H9 (cell line): Measurements from ENCODE around the gene WDR13. TPM values are rescaled to one million over a fixed set of nuclear protein-coding genes. Genes with fewer than 3 reads are reported as not detected.

Source experiments
- DNase-seq: peaks from one replicate; pipeline ENCODE4 v3.0.0-alpha.2; 2017
- H2AFZ ChIP-seq: one replicate; pipeline ENCODE4 v1.6.1; 2013; ENCODE audit warnings: mild to moderate bottlenecking, low read length, control low read depth, moderate library complexity
- H2AK5ac ChIP-seq: 2 replicates; pipeline ENCODE4 v1.6.1; 2013; ENCODE audit warnings: low read length, control low read depth, mixed read lengths; ENCODE audit not compliant: insufficient read length
- H2BK120ac ChIP-seq: one replicate; pipeline ENCODE4 v1.6.1; 2013; ENCODE audit warnings: low read depth, mild to moderate bottlenecking, low read length, control low read depth, inconsistent platforms; ENCODE audit not compliant: poor library complexity, severe bottlenecking
- H2BK12ac ChIP-seq: 2 replicates; pipeline ENCODE4 v1.6.1; 2013; ENCODE audit warnings: low read length, control low read depth, mixed read lengths, low read depth; ENCODE audit not compliant: insufficient read length
- H2BK15ac ChIP-seq: 2 replicates; pipeline ENCODE4 v1.6.1; 2013; ENCODE audit warnings: low read depth, low read length, control low read depth
- H2BK20ac ChIP-seq: one replicate; pipeline ENCODE4 v1.6.1; 2013; ENCODE audit warnings: low read depth, mild to moderate bottlenecking, low read length, control low read depth, inconsistent platforms; ENCODE audit not compliant: poor library complexity, severe bottlenecking
- H2BK5ac ChIP-seq: 2 replicates; pipeline ENCODE4 v1.6.1; 2013; ENCODE audit warnings: low read length, control low read depth, mixed read lengths; ENCODE audit not compliant: insufficient read length
- H3K14ac ChIP-seq: 2 replicates; pipeline ENCODE4 v1.6.1; 2013; ENCODE audit warnings: low read length, control low read depth; ENCODE audit not compliant: insufficient read depth
- H3K18ac ChIP-seq: 2 replicates; pipeline ENCODE4 v1.6.1; 2013; ENCODE audit warnings: low read depth, mild to moderate bottlenecking, mixed read lengths, low read length, control low read depth; ENCODE audit not compliant: insufficient read length
- H3K23ac ChIP-seq: 2 replicates; pipeline ENCODE4 v1.6.1; 2013; ENCODE audit warnings: low read length, control low read depth, mixed read lengths, low read depth; ENCODE audit not compliant: insufficient read length
- H3K23me2 ChIP-seq: 2 replicates; pipeline ENCODE4 v1.6.1; 2013; ENCODE audit warnings: low read depth, mild to moderate bottlenecking, mixed read lengths, low read length, control low read depth; ENCODE audit not compliant: insufficient read length, poor library complexity, severe bottlenecking
- H3K27ac ChIP-seq: 2 replicates; pipeline ENCODE4 v1.5.1; 2013; ENCODE audit warnings: low read length, control low read depth, mixed read lengths, low read depth; ENCODE audit not compliant: insufficient read length
- H3K27me3 ChIP-seq: 2 replicates; pipeline ENCODE4 v1.6.1; 2013; ENCODE audit warnings: low read length, control low read depth, inconsistent platforms; ENCODE audit not compliant: insufficient read depth
- H3K4ac ChIP-seq: 2 replicates; pipeline ENCODE4 v1.6.1; 2013; ENCODE audit warnings: low read depth, mild to moderate bottlenecking, control low read depth, inconsistent platforms, low read length, moderate library complexity
- H3K4me1 ChIP-seq: 2 replicates; pipeline ENCODE4 v1.6.1; 2013; ENCODE audit warnings: low read length, control low read depth, inconsistent platforms; ENCODE audit not compliant: insufficient read depth
- H3K4me2 ChIP-seq: 2 replicates; pipeline ENCODE4 v1.6.1; 2013; ENCODE audit warnings: low read length, control low read depth, mixed read lengths; ENCODE audit not compliant: insufficient read length, insufficient read depth
- H3K56ac ChIP-seq: 2 replicates; pipeline ENCODE4 v1.6.1; 2013; ENCODE audit warnings: low read depth, mild to moderate bottlenecking, mixed read lengths, low read length, control low read depth; ENCODE audit not compliant: insufficient read length
- H3K79me1 ChIP-seq: 2 replicates; pipeline ENCODE4 v1.6.1; 2013; ENCODE audit warnings: low read depth, mild to moderate bottlenecking, moderate library complexity, low read length, control low read depth, inconsistent platforms; ENCODE audit not compliant: insufficient read depth, poor library complexity, severe bottlenecking
- H3K79me2 ChIP-seq: 2 replicates; pipeline ENCODE4 v1.6.1; 2013; ENCODE audit warnings: low read length, control low read depth, inconsistent platforms; ENCODE audit not compliant: insufficient read depth
- H3K9ac ChIP-seq: 2 replicates; pipeline ENCODE4 v1.6.1; 2013; ENCODE audit warnings: low read length, control low read depth, mixed read lengths; ENCODE audit not compliant: insufficient read length; ENCODE audit errors: extremely low read depth
- H3K9me3 ChIP-seq: one replicate; pipeline ENCODE4 v1.6.1; 2013; ENCODE audit warnings: low read depth, low read length, inconsistent platforms; ENCODE audit not compliant: control insufficient read depth
- H3T11ph ChIP-seq: one replicate; pipeline ENCODE4 v1.6.1; 2013; ENCODE audit warnings: mild to moderate bottlenecking, low read length, control low read depth, inconsistent platforms
- H4K20me1 ChIP-seq: one replicate; pipeline ENCODE4 v1.6.1; 2013; ENCODE audit not compliant: control insufficient read depth, insufficient read length, insufficient read depth
- H4K5ac ChIP-seq: 2 replicates; pipeline ENCODE4 v1.6.1; 2013; ENCODE audit warnings: low read depth, mild to moderate bottlenecking, mixed read lengths, low read length, control low read depth; ENCODE audit not compliant: insufficient read length
- H4K8ac ChIP-seq: replicated peaks from 2 replicates; pipeline ENCODE4 v1.6.1; 2013; ENCODE audit warnings: low read length, control low read depth, mixed read lengths, low read depth; ENCODE audit not compliant: insufficient read length
- H4K91ac ChIP-seq: 2 replicates; pipeline ENCODE4 v1.6.1; 2013; ENCODE audit warnings: low read depth, mild to moderate bottlenecking, moderate library complexity, mixed read lengths, low read length, control low read depth; ENCODE audit not compliant: insufficient read length
- H3K27ac Mint-ChIP-seq, 3 experiments: 2 replicates in 2 of 3; 3 replicates in 1 of 3; pipeline ENCODE4 v1.8.0; 2020 to 2021; ENCODE audit warnings: mixed read lengths in 3 of 3, mild to moderate bottlenecking in 1 of 3, moderate library complexity in 1 of 3
- H3K27me3 Mint-ChIP-seq: 2 replicates; pipeline ENCODE4 v1.8.0; 2021; ENCODE audit warnings: low read depth, mild to moderate bottlenecking, moderate library complexity, mixed read lengths
- H3K36me3 Mint-ChIP-seq, 3 experiments: 2 replicates in 2 of 3; 3 replicates in 1 of 3; pipeline ENCODE4 v1.8.0; 2020 to 2021; ENCODE audit warnings: low read depth in 3 of 3, mixed read lengths in 3 of 3; ENCODE audit not compliant: insufficient read depth in 1 of 3
- H3K4me1 Mint-ChIP-seq, 2 experiments: 2 replicates each; pipeline ENCODE4 v1.8.0; 2020; ENCODE audit warnings: mixed read lengths in 2 of 2
- H3K4me3 Mint-ChIP-seq, 2 experiments: 2 replicates in 1 of 2; 3 replicates in 1 of 2; pipeline ENCODE4 v1.8.0; 2020 to 2021; ENCODE audit warnings: mild to moderate bottlenecking in 2 of 2, mixed read lengths in 2 of 2, moderate library complexity in 1 of 2
- H3K9me3 Mint-ChIP-seq, 2 experiments: 2 replicates in 1 of 2; 3 replicates in 1 of 2; pipeline ENCODE4 v1.8.0; 2020; ENCODE audit warnings: mild to moderate bottlenecking in 2 of 2, mixed read lengths in 2 of 2, moderate library complexity in 1 of 2
- WGBS: extraction: QIAGEN DNeasy Blood & Tissue Kit; methylation state at CpG from one replicate; pipeline ENCODE4 v1.1.7; 2013; ENCODE audit warnings: missing lambda C conversion rate, low lambda C conversion rate, mixed read lengths; ENCODE audit not compliant: insufficient read length; ENCODE audit errors: extremely low coverage; 5-methylcytosine and 5-hydroxymethylcytosine counted together
- total RNA-seq: library from RNA; stranded (reverse); gene quantifications from 2 replicates; pipeline ENCODE4 v1.2.1, GENCODE V29; 2021
- TF ChIP-seq, protein P1 (sequence below): fragments of 200-600 bp; sonication (generic); conservative IDR thresholded peaks from 3 replicates; pipeline ENCODE4 v1.8.0; 2021; ENCODE audit warnings: antibody characterized with exemption, mild to moderate bottlenecking

Gene WDR13
- total RNA-seq, 1 experiment from 2014 or later = 29.4 TPM

DNA sequence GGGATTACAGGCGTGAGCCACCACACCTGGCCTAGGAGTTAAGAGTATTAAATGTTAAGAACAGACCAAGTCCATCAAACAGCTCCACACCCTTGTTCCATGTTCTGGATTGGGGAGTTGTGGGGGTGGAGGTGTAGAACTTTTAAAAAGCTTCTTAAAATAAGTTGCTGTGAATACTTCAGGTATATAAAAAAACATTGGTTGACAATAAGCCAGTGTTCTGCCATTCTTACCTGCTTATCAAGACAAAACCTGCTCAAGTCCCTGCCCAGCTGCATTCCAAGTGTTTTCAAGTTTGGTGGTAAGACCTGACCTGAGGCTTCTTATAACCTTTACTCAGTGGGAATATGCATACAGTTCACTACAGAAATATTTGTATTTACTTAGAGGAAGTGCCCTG lies 16.6 kb upstream of the WDR13 start:
- TF ChIP-seq, protein P1, sequence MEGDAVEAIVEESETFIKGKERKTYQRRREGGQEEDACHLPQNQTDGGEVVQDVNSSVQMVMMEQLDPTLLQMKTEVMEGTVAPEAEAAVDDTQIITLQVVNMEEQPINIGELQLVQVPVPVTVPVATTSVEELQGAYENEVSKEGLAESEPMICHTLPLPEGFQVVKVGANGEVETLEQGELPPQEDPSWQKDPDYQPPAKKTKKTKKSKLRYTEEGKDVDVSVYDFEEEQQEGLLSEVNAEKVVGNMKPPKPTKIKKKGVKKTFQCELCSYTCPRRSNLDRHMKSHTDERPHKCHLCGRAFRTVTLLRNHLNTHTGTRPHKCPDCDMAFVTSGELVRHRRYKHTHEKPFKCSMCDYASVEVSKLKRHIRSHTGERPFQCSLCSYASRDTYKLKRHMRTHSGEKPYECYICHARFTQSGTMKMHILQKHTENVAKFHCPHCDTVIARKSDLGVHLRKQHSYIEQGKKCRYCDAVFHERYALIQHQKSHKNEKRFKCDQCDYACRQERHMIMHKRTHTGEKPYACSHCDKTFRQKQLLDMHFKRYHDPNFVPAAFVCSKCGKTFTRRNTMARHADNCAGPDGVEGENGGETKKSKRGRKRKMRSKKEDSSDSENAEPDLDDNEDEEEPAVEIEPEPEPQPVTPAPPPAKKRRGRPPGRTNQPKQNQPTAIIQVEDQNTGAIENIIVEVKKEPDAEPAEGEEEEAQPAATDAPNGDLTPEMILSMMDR = no peak
- Histone ChIP-seq H3K18ac (no peak overlapping the region), H2BK5ac (no peak overlapping the region), H3K4me1 (no peaks in the 10 kb centered on the region), H2BK12ac (no peak overlapping the region), H4K20me1 (no peaks in the 10 kb centered on the region), H3K27ac (no peak overlapping the region), H3K79me1 (no peaks in the 10 kb centered on the region), H3K79me2 (no peaks in the 10 kb centered on the region; the same call in 1 of the 2 replicates), H3K23me2 (no peaks in the 10 kb centered on the region), H3T11ph (no peak overlapping the region), H3K23ac (no peak overlapping the region), H3K9me3 (peaks cover 25% of the 10 kb centered on the region), H3K9ac (no peak overlapping the region), H2BK120ac (no peak overlapping the region), H2AK5ac (no peak overlapping the region), H2BK20ac (no peak overlapping the region), H3K56ac (no peak overlapping the region), H3K27me3 (no peaks in the 10 kb centered on the region), H3K4me2 (no peak overlapping the region), H4K91ac (no peak overlapping the region), H4K5ac (no peak overlapping the region), H3K4ac (no peak overlapping the region), H2AFZ (no peak overlapping the region), H2BK15ac (no peak overlapping the region), H3K14ac (no peak overlapping the region), H4K8ac (no peak overlapping the region)
- Mint-ChIP-seq H3K9me3 (peaks cover 61 to 79% of the 10 kb centered on the region in 2 experiments), H3K27ac (no peak overlapping the region), H3K27me3 (no peaks in the 10 kb centered on the region), H3K4me3 (no peak overlapping the region), H3K36me3 (peaks cover 30 to 44% (median 43%) of the 10 kb centered on the region in 3 experiments), H3K4me1 (peaks cover 0 to 5% of the 10 kb centered on the region in 2 experiments; a peak in 3 of 4 replicates)
- DNase-seq = no peak
- WGBS = no CpG with 5 or more reads among the region's 1 CpG
